IMR-90 (cell line): ENCODE measurements around the gene AAGAB. TPM values are rescaled to one million over a fixed set of nuclear protein-coding genes. Genes with fewer than 3 reads are reported as not detected.

Experiments used
- ATAC-seq: fragments of 200-7000 bp; cut with Tn5 transposase; 2 replicates; pipeline ENCODE4 v1.9.1; 2020; ENCODE audit warnings: low read depth, mild to moderate bottlenecking, moderate library complexity
- BruUV-seq: library from RNA; stranded (reverse); fragments of 400-500 nt; replicated peaks from 2 replicates; lab custom pipeline; 2021; lab: Mats Ljungman, UMichigan
- CTCF ChIA-PET: fragments of 300-600 bp; formaldehyde crosslinking; extraction: SDS; loops from one replicate; lab custom pipeline; 2021; ENCODE audit warnings: antibody characterized with exemption; lab: Yijun Ruan, JAX
- POLR2A ChIA-PET: fragments of 300-600 bp; sonication (Branson Sonifier 250); formaldehyde crosslinking; loops from one replicate; lab custom pipeline; 2022; ENCODE audit warnings: antibody characterized with exemption; ENCODE audit not compliant: unreplicated experiment; lab: Charles Lee
- DNase-seq: peaks from one replicate; pipeline ENCODE4 v3.0.0; 2013
- H2AFZ ChIP-seq: replicated peaks from 2 replicates; pipeline ENCODE3; 2013; ENCODE audit warnings: low read length, mild to moderate bottlenecking; ENCODE audit not compliant: poor library complexity
- H2AK5ac ChIP-seq: 2 replicates; pipeline ENCODE4 v1.6.1; 2013; ENCODE audit warnings: low read depth, low read length, inconsistent platforms
- H2AK9ac ChIP-seq: replicated peaks from 2 replicates; pipeline ENCODE3; 2013; ENCODE audit warnings: mild to moderate bottlenecking, low read depth, low read length, moderate library complexity; ENCODE audit not compliant: poor library complexity
- H2BK120ac ChIP-seq: 2 replicates; pipeline ENCODE4 v1.6.1; 2013; ENCODE audit warnings: low read depth, low read length, inconsistent platforms
- H2BK15ac ChIP-seq: 3 replicates; pipeline ENCODE4 v1.6.1; 2013; ENCODE audit warnings: low read depth, low read length, inconsistent platforms
- H2BK20ac ChIP-seq: 2 replicates; pipeline ENCODE4 v1.6.1; 2013; ENCODE audit warnings: low read depth, mild to moderate bottlenecking, inconsistent platforms, low read length, moderate library complexity
- H2BK5ac ChIP-seq: 2 replicates; pipeline ENCODE4 v1.6.1; 2013; ENCODE audit warnings: mild to moderate bottlenecking, low read depth, low read length, inconsistent platforms; ENCODE audit not compliant: poor library complexity, severe bottlenecking
- H3K14ac ChIP-seq: replicated peaks from 2 replicates; pipeline ENCODE4 v1.6.1; 2013; ENCODE audit warnings: low read depth, low read length, inconsistent platforms
- H3K18ac ChIP-seq: 2 replicates; pipeline ENCODE4 v1.6.1; 2013; ENCODE audit warnings: low read depth, low read length, control low read depth
- H3K23ac ChIP-seq: 2 replicates; pipeline ENCODE4 v1.6.1; 2013; ENCODE audit warnings: low read depth, low read length, inconsistent platforms
- H3K27ac ChIP-seq: 2 replicates; pipeline ENCODE4 v1.5.1; 2013; ENCODE audit warnings: mild to moderate bottlenecking, control low read depth, low read length; ENCODE audit not compliant: insufficient read depth
- H3K27me3 ChIP-seq: 2 replicates; pipeline ENCODE4 v1.6.1; 2013; ENCODE audit warnings: low read length; ENCODE audit not compliant: control insufficient read depth, insufficient read depth
- H3K36me3 ChIP-seq: 2 replicates; pipeline ENCODE4 v1.6.1; 2013; ENCODE audit warnings: low read length, mixed read lengths; ENCODE audit not compliant: control insufficient read depth, insufficient read depth
- H3K4ac ChIP-seq: 2 replicates; pipeline ENCODE4 v1.6.1; 2013; ENCODE audit warnings: low read depth, low read length, inconsistent platforms
- H3K4me1 ChIP-seq: 2 replicates; pipeline ENCODE4 v1.6.1; 2013; ENCODE audit warnings: low read length, mixed read lengths; ENCODE audit not compliant: control insufficient read depth, insufficient read depth
- H3K4me2 ChIP-seq: 2 replicates; pipeline ENCODE4 v1.6.1; 2013; ENCODE audit warnings: low read depth, mild to moderate bottlenecking, control low read depth, low read length, moderate library complexity
- H3K4me3 ChIP-seq: 2 replicates; pipeline ENCODE4 v1.5.1; 2013; ENCODE audit warnings: low read depth, mild to moderate bottlenecking, control low read depth, low read length, moderate library complexity; ENCODE audit not compliant: insufficient read depth
- H3K56ac ChIP-seq: 2 replicates; pipeline ENCODE4 v1.6.1; 2013; ENCODE audit warnings: low read length, inconsistent platforms; ENCODE audit not compliant: insufficient read depth; ENCODE audit errors: extremely low read depth
- H3K79me1 ChIP-seq, 2 experiments: 2 replicates each; pipeline ENCODE4 v1.6.1; 2013; ENCODE audit warnings: low read length in 2 of 2, inconsistent platforms in 1 of 2, low read depth in 1 of 2
- H3K9ac ChIP-seq: 2 replicates; pipeline ENCODE4 v1.6.1; 2013; ENCODE audit warnings: low read depth, low read length, control low read depth
- H3K9me1 ChIP-seq: 2 replicates; pipeline ENCODE4 v1.6.1; 2013; ENCODE audit warnings: low read length, inconsistent platforms; ENCODE audit not compliant: insufficient read depth
- H3K9me3 ChIP-seq: 2 replicates; pipeline ENCODE4 v1.6.1; 2013; ENCODE audit warnings: low read length; ENCODE audit not compliant: control insufficient read depth, insufficient read depth
- H4K20me1 ChIP-seq: 2 replicates; pipeline ENCODE4 v1.6.1; 2013; ENCODE audit warnings: low read length, inconsistent platforms; ENCODE audit not compliant: insufficient read depth
- H4K5ac ChIP-seq: 2 replicates; pipeline ENCODE4 v1.6.1; 2013; ENCODE audit warnings: mild to moderate bottlenecking, low read depth, low read length, control low read depth
- H4K8ac ChIP-seq, 2 experiments: 2 replicates each; pipeline ENCODE4 v1.6.1; 2013; ENCODE audit warnings: low read depth in 2 of 2, low read length in 2 of 2, control low read depth in 1 of 2, inconsistent platforms in 1 of 2
- H4K91ac ChIP-seq: 2 replicates; pipeline ENCODE4 v1.6.1; 2013; ENCODE audit warnings: low read depth, low read length, inconsistent platforms; ENCODE audit not compliant: insufficient read depth
- BHLHE40 ChIP-seq: fragments of 150-350 bp; IDR thresholded peaks from 2 replicates; pipeline ENCODE4 v1.6.1; 2016; ENCODE audit warnings: mild to moderate bottlenecking, low read depth, low read length
- CEBPB ChIP-seq: IDR thresholded peaks from 2 replicates; pipeline ENCODE4 v1.6.1; 2012; ENCODE audit warnings: low read depth, low read length, improper control_type of control experiment
- CHD1 ChIP-seq: IDR thresholded peaks from 2 replicates; pipeline ENCODE4 v1.6.1; 2012; ENCODE audit warnings: low read depth, low read length, improper control_type of control experiment
- ELK1 ChIP-seq: fragments of 150-350 bp; IDR thresholded peaks from 2 replicates; pipeline ENCODE4 v1.6.1; 2016; ENCODE audit warnings: low read depth, mild to moderate bottlenecking, low read length, moderate library complexity, borderline replicate concordance
- FOS ChIP-seq: fragments of 150-350 bp; IDR thresholded peaks from 2 replicates; pipeline ENCODE4 v1.6.1; 2016; ENCODE audit warnings: low read depth, low read length
- MAFK ChIP-seq: IDR thresholded peaks from 2 replicates; pipeline ENCODE4 v1.6.1; 2012; ENCODE audit warnings: low read depth, low read length, improper control_type of control experiment
- MXI1 ChIP-seq: IDR thresholded peaks from 2 replicates; pipeline ENCODE4 v1.6.1; 2012; ENCODE audit warnings: low read depth, mild to moderate bottlenecking, low read length, moderate library complexity, borderline replicate concordance
- NFE2L2 ChIP-seq: fragments of 150-350 bp; IDR thresholded peaks from 2 replicates; pipeline ENCODE4 v1.6.1; 2016; ENCODE audit warnings: low read depth, mild to moderate bottlenecking, low read length
- POLR2A ChIP-seq: IDR thresholded peaks from 2 replicates; pipeline ENCODE4 v1.6.1; 2012; ENCODE audit warnings: mild to moderate bottlenecking, low read depth, low read length
- RAD21 ChIP-seq: IDR thresholded peaks from 2 replicates; pipeline ENCODE4 v1.6.1; 2012; ENCODE audit warnings: low read length, improper control_type of control experiment
- RCOR1 ChIP-seq: IDR thresholded peaks from 2 replicates; pipeline ENCODE4 v1.6.1; 2012; ENCODE audit warnings: mild to moderate bottlenecking, low read length, improper control_type of control experiment; ENCODE audit not compliant: insufficient replicate concordance
- SMC3 ChIP-seq: fragments of 150-350 bp; IDR thresholded peaks from 2 replicates; pipeline ENCODE4 v1.6.1; 2016; ENCODE audit warnings: low read depth, mild to moderate bottlenecking, antibody characterized with exemption, low read length, moderate library complexity
- USF2 ChIP-seq: fragments of 150-350 bp; IDR thresholded peaks from 2 replicates; pipeline ENCODE4 v1.6.1; 2017; ENCODE audit warnings: mild to moderate bottlenecking, antibody characterized with exemption, low read length, low read depth
- WGBS, 2 experiments: methylation state at CpG; one replicate each; pipeline versions ENCODE4 v1.1.5 to v1.1.7; 2013; ENCODE audit warnings: missing lambda C conversion rate in 2 of 2; ENCODE audit not compliant: insufficient read length in 1 of 2; ENCODE audit errors: extremely low coverage in 2 of 2; 5-methylcytosine and 5-hydroxymethylcytosine counted together
- dilution Hi-C: fragments of 300-500 bp; cut with HindIII; formaldehyde crosslinking; loops from one replicate; pipeline ENCODE4 v1.14.3; 2018; ENCODE audit warnings: low sequenced_read_pairs; ENCODE audit not compliant: unreplicated experiment
- in situ Hi-C: fragments of 300-500 bp; cut with MboI; formaldehyde crosslinking; loops from 3 replicates; pipeline ENCODE4 v1.14.3; 2019; ENCODE audit warnings: low sequenced_read_pairs, inconsistent platforms, mixed read lengths
- intact Hi-C: fragments of 100-400 bp; cut with micrococcal nuclease; formaldehyde crosslinking; loops from 2 replicates; pipeline ENCODE4 v1.10.0; 2022
- polyA plus RNA-seq, 3 experiments: library from polyadenylated mRNA; depleted of rRNA; stranded (reverse); fragments of >200 nt; gene quantifications; 2 replicates each; pipeline ENCODE4 v1.2.3, GENCODE V29; 2012; ENCODE audit warnings: low replicate concordance in 1 of 3
- total RNA-seq: library from RNA; depleted of rRNA; stranded (reverse); fragments of >200 nt; gene quantifications from 2 replicates; pipeline ENCODE4 v1.2.3, GENCODE V29; 2012

AAGAB gene
- total and polyA plus RNA-seq, 2 of the 4 experiments (the other 2 are of a cell fraction), result 26.1 to 69.7 TPM

GRCh38 chr15:67165254-67166253, 88.9 kb downstream of the AAGAB start:
- POLR2A ChIA-PET, result interaction anchor here (0.5 kb wide), 1 partner anchor 52 kb away, joined by 5 read pairs; no protein-coding TSS in a partner anchor
- BruUV-seq, result no TSS peak
- TF ChIP-seq BHLHE40 (no peak), POLR2A (no peak), SMC3 (no peak), CHD1 (no peak), CEBPB (no peak), USF2 (no peak), RAD21 (no peak), ELK1 (no peak), RCOR1 (no peak), NFE2L2 (no peak), MXI1 (no peak), FOS (no peak), MAFK (no peak)

More at GRCh38 chr15:67165254-67166253, 88.9 kb downstream of the AAGAB start:
- H3K9me3 ChIP-seq, result no peaks in the 10 kb centered on the region
- peak; percentile 70 for DNase-seq
- no peak overlapping the region for H3K4me3 ChIP-seq
- no peak overlapping the region for H3K4me2 ChIP-seq
- intact Hi-C loops, result no loop called here
- in situ Hi-C loops, result no loop called here
- WGBS, 2 experiments, result 0% methylated on average over 1 of the region's 34 CpGs; no CpG with 5 or more reads in 1 of the 2 experiments
- H3K4ac ChIP-seq, result peak overlapping the region; percentile 86
- peak overlapping the region; percentile 93 for H3K14ac ChIP-seq
- H3K56ac ChIP-seq, result no peak overlapping the region
- H3K23ac ChIP-seq, result peak overlapping the region; percentile 22; the same call in 1 of the 2 replicates
- H2BK5ac ChIP-seq, result peak overlapping the region; percentile 75
- H3K36me3 ChIP-seq, result peaks cover 70% of the 10 kb centered on the region
- H3K9ac ChIP-seq, result no peak overlapping the region; the same call in 1 of the 2 replicates
- peak overlapping the region; percentile 36; the same call in 1 of the 2 replicates for H3K18ac ChIP-seq
- CTCF ChIA-PET, result no interaction called here
- H2AFZ ChIP-seq, result no peak overlapping the region
- peak overlapping the region; percentile 54 for H2BK120ac ChIP-seq
- H3K79me1 ChIP-seq, result peaks cover 50 to 94% of the 10 kb centered on the region in 2 experiments
- H2BK15ac ChIP-seq, result no peak overlapping the region
- H3K27ac ChIP-seq, result peak overlapping the region; percentile 89
- peaks cover 72% of the 10 kb centered on the region for H3K9me1 ChIP-seq
- dilution Hi-C loops, result no loop called here
- peaks cover 67% of the 10 kb centered on the region for H3K4me1 ChIP-seq
- H4K20me1 ChIP-seq, result peaks cover 41% of the 10 kb centered on the region
- peak overlapping the region; percentile 40 to 92; a peak in 3 of 4 replicates for H4K8ac ChIP-seq
- H4K5ac ChIP-seq, result peak overlapping the region; percentile 25
- peak overlapping the region; percentile 91 for H4K91ac ChIP-seq
- ATAC-seq, result no peak
- peak overlapping the region; percentile 51 for H2AK9ac ChIP-seq
- no peaks in the 10 kb centered on the region for H3K27me3 ChIP-seq
- peak overlapping the region; percentile 37 for H2BK20ac ChIP-seq
- H2AK5ac ChIP-seq, result peak overlapping the region; percentile 99
